ENCODE measurements around the gene HOXC13. TPM values are rescaled to one million over a fixed set of nuclear protein-coding genes. Genes with fewer than 3 reads are reported as not detected.

Gene HOXC13
- total RNA-seq, 1 donor from 2014 or later, result not detected

- H3K9me3 ChIP-seq, result no peaks in the 10 kb centered on the region
- TF ChIP-seq CTCF (IDR thresholded peaks at IDR 0.05), result no peak
- DNase-seq (no peak), ATAC-seq (no peak)
- no peak overlapping the region for H3K27ac ChIP-seq
- H3K36me3 ChIP-seq, result no peaks in the 10 kb centered on the region
- H3K27me3 ChIP-seq (ENCODE audit: low read depth), result peaks cover 100% of the 10 kb centered on the region
- intact Hi-C loops (cut with DNase I), result no loop called here
- H3K4me3 ChIP-seq, result no peak overlapping the region
- no peaks in the 10 kb centered on the region for H3K4me1 ChIP-seq
These were observed 16.6 kb downstream of the HOXC13 start for GRCh38 chr12:53955036-53955775.

GRCh38 chr12:53955776-53956250, 17.2 kb downstream of the HOXC13 start:
- intact Hi-C loops (cut with DNase I), result no loop called here
- no peak overlapping the region for H3K4me3 ChIP-seq
- no peaks in the 10 kb centered on the region for H3K4me1 ChIP-seq
- H3K27ac ChIP-seq, result no peak overlapping the region
- no peak for TF ChIP-seq CTCF (IDR thresholded peaks at IDR 0.05)
- H3K27me3 ChIP-seq (ENCODE audit: low read depth), result peaks cover 100% of the 10 kb centered on the region
- ATAC-seq (no peak), DNase-seq (no peak)
- H3K9me3 ChIP-seq, result no peaks in the 10 kb centered on the region
- no peaks in the 10 kb centered on the region for H3K36me3 ChIP-seq

- TF ChIP-seq CTCF (IDR thresholded peaks at IDR 0.05), result no peak
- H3K9me3 ChIP-seq, result no peaks in the 10 kb centered on the region
- H3K4me3 ChIP-seq, result no peak overlapping the region
- H3K27me3 ChIP-seq (ENCODE audit: low read depth), result peaks cover 100% of the 10 kb centered on the region
- no peak for ATAC-seq
- no peaks in the 10 kb centered on the region for H3K36me3 ChIP-seq
- H3K27ac ChIP-seq, result no peak overlapping the region
- DNase-seq, result no peak
- intact Hi-C loops (cut with DNase I), result no loop called here
- no peaks in the 10 kb centered on the region for H3K4me1 ChIP-seq
These were observed 17.7 kb downstream of the HOXC13 start for GRCh38 chr12:53956251-53956887.

GRCh38 chr12:53956914-53957536, 18.4 kb downstream of the HOXC13 start:
- DNase-seq (no peak), ATAC-seq (no peak)
- TF ChIP-seq CTCF (IDR thresholded peaks at IDR 0.05), result no peak
- H3K9me3 ChIP-seq, result no peaks in the 10 kb centered on the region
- H3K4me3 ChIP-seq, result no peak overlapping the region
- intact Hi-C loops (cut with DNase I), result no loop called here
- peaks cover 100% of the 10 kb centered on the region for H3K27me3 ChIP-seq (ENCODE audit: low read depth)
- no peaks in the 10 kb centered on the region for H3K4me1 ChIP-seq
- H3K27ac ChIP-seq, result no peak overlapping the region
- no peaks in the 10 kb centered on the region for H3K36me3 ChIP-seq

GRCh38 chr12:53958128-53958527, 19.5 kb downstream of the HOXC13 start:
- H3K4me1 ChIP-seq, result no peaks in the 10 kb centered on the region
- no peaks in the 10 kb centered on the region for H3K36me3 ChIP-seq
- intact Hi-C loops (cut with DNase I), result no loop called here
- no peaks in the 10 kb centered on the region for H3K9me3 ChIP-seq
- peaks cover 100% of the 10 kb centered on the region for H3K27me3 ChIP-seq (ENCODE audit: low read depth)
- no peak for TF ChIP-seq CTCF (IDR thresholded peaks at IDR 0.05)
- DNase-seq (no peak), ATAC-seq (no peak)
- H3K4me3 ChIP-seq, result no peak overlapping the region
- no peak overlapping the region for H3K27ac ChIP-seq

Data from lower lobe of right lung (tissue), 2 donors.